H1 (cell line): ENCODE results near the gene PEAK1. TPM values are rescaled to one million over a fixed set of nuclear protein-coding genes. Genes with fewer than 3 reads are reported as not detected.

Experiments
- CTCF ChIA-PET: fragments of 300-600 bp; sonication (Branson Sonifier 250); formaldehyde crosslinking; loops from one replicate; lab custom pipeline; 2021; ENCODE audit not compliant: partially characterized antibody; lab: Charles Lee
- POLR2A ChIA-PET: fragments of 300-600 bp; sonication (Branson Sonifier 250); formaldehyde crosslinking; loops from one replicate; lab custom pipeline; 2021; ENCODE audit warnings: inconsistent platforms; ENCODE audit not compliant: partially characterized antibody; lab: Charles Lee
- DNase-seq, 2 experiments: peaks; one replicate each; pipeline versions ENCODE4 v3.0.0 to v3.0.0-alpha.2; 2010 to 2022; ENCODE audit warnings: low spot score in 2 of 2, low read depth in 1 of 2, mixed read lengths in 1 of 2
- FAIRE-seq: peaks from 2 replicates; lab custom pipeline; 2011; peaks lifted over from hg19 to GRCh38; lab: Jason Lieb, UNC
- H2AFZ ChIP-seq: 2 replicates; pipeline ENCODE4 v1.8.1; 2012; ENCODE audit warnings: low read length, inconsistent platforms
- H2AK5ac ChIP-seq: 2 replicates; pipeline ENCODE4 v1.6.1; 2013; ENCODE audit warnings: low read depth, low read length
- H2BK120ac ChIP-seq: replicated peaks from 2 replicates; pipeline ENCODE3; 2013; ENCODE audit warnings: low read depth, low read length, inconsistent platforms
- H2BK12ac ChIP-seq: 2 replicates; pipeline ENCODE4 v1.6.1; 2013; ENCODE audit warnings: low read depth, low read length
- H2BK15ac ChIP-seq: 2 replicates; pipeline ENCODE4 v1.6.1; 2013; ENCODE audit warnings: low read length
- H2BK20ac ChIP-seq: 2 replicates; pipeline ENCODE4 v1.6.1; 2013; ENCODE audit warnings: low read length
- H2BK5ac ChIP-seq: 2 replicates; pipeline ENCODE4 v1.6.1; 2013; ENCODE audit warnings: low read depth, low read length
- H3K14ac ChIP-seq: 2 replicates; pipeline ENCODE4 v1.6.1; 2013; ENCODE audit warnings: inconsistent platforms; ENCODE audit not compliant: insufficient read length
- H3K18ac ChIP-seq: 2 replicates; pipeline ENCODE4 v1.6.1; 2013; ENCODE audit warnings: low read length; ENCODE audit errors: extremely low read depth
- H3K23ac ChIP-seq: 2 replicates; pipeline ENCODE4 v1.6.1; 2013; ENCODE audit warnings: inconsistent platforms; ENCODE audit not compliant: insufficient read length
- H3K23me2 ChIP-seq: 2 replicates; pipeline ENCODE4 v1.6.1; 2013; ENCODE audit warnings: low read depth, low read length
- H3K27ac ChIP-seq: 2 replicates; pipeline ENCODE4 v1.6.1; 2011; ENCODE audit warnings: low read depth, low read length, inconsistent platforms
- H3K27me3 ChIP-seq, 4 experiments: replicated peaks in 1 of 4; 1 replicate in 1 of 4; 2 replicates in 3 of 4; pipeline versions ENCODE4 v1.6.1 to v1.8.1; 2011 to 2013; ENCODE audit warnings: low read length in 3 of 4, mild to moderate bottlenecking in 3 of 4, inconsistent platforms in 2 of 4, mixed read lengths in 2 of 4, moderate library complexity in 1 of 4; ENCODE audit not compliant: control insufficient read depth in 3 of 4, insufficient read depth in 3 of 4; ENCODE audit errors: extremely low read depth in 1 of 4
- H3K36me3 ChIP-seq, 4 experiments: 2 replicates each; pipeline versions ENCODE4 v1.6.1 to v1.8.1; 2011 to 2013; ENCODE audit warnings: mild to moderate bottlenecking in 4 of 4, low read length in 3 of 4, moderate library complexity in 2 of 4, control low read depth in 1 of 4, inconsistent platforms in 1 of 4; ENCODE audit not compliant: insufficient read depth in 4 of 4, control insufficient read depth in 2 of 4
- H3K4ac ChIP-seq: replicated peaks from 2 replicates; pipeline ENCODE3; 2013; ENCODE audit warnings: low read length, low read depth, mixed read lengths, inconsistent platforms; ENCODE audit not compliant: insufficient read length
- H3K4me1 ChIP-seq, 4 experiments: replicated peaks in 1 of 4; 1 replicate in 1 of 4; 2 replicates in 3 of 4; pipeline versions ENCODE4 v1.6.1 to v1.8.1; 2011 to 2013; ENCODE audit warnings: low read length in 3 of 4, inconsistent platforms in 2 of 4, mixed read lengths in 1 of 4; ENCODE audit not compliant: insufficient read depth in 4 of 4, control insufficient read depth in 3 of 4
- H3K4me2 ChIP-seq, 2 experiments: 2 replicates each; pipeline versions ENCODE4 v1.6.1 to v1.8.1; 2011 to 2013; ENCODE audit warnings: low read depth in 2 of 2, low read length in 2 of 2, control low read depth in 1 of 2, inconsistent platforms in 1 of 2, mild to moderate bottlenecking in 1 of 2; ENCODE audit not compliant: insufficient read depth in 1 of 2
- H3K4me3 ChIP-seq, 4 experiments: fragments of 200-600, 300-600 bp in 1 of 4; sonication (generic), shearing (Covaris generic), sonication (Bioruptor Twin) in 1 of 4; 2 replicates each; pipeline versions ENCODE4 v1.5.1 to v1.8.1; 2011 to 2016; ENCODE audit warnings: low read length in 4 of 4, low read depth in 3 of 4, control low read depth in 2 of 4, inconsistent platforms in 2 of 4, mild to moderate bottlenecking in 2 of 4, mixed read lengths in 1 of 4, moderate library complexity in 1 of 4; ENCODE audit not compliant: insufficient read depth in 2 of 4; ENCODE audit errors: extremely low read depth in 1 of 4
- H3K56ac ChIP-seq: replicated peaks from 2 replicates; pipeline ENCODE3; 2013; ENCODE audit warnings: low read depth, mild to moderate bottlenecking, mixed read lengths, low read length, inconsistent platforms; ENCODE audit not compliant: insufficient read length
- H3K79me1 ChIP-seq: 2 replicates; pipeline ENCODE4 v1.6.1; 2013; ENCODE audit warnings: low read depth, low read length, control low read depth
- H3K79me2 ChIP-seq, 2 experiments: 2 replicates each; pipeline versions ENCODE4 v1.6.1 to v1.8.1; 2012 to 2013; ENCODE audit warnings: low read length in 2 of 2, mild to moderate bottlenecking in 2 of 2, inconsistent platforms in 1 of 2; ENCODE audit not compliant: insufficient read depth in 2 of 2, control insufficient read depth in 1 of 2
- H3K9ac ChIP-seq, 4 experiments: replicated peaks in 1 of 4; 1 replicate in 1 of 4; 2 replicates in 3 of 4; pipeline versions ENCODE4 v1.6.1 to v1.8.1; 2011 to 2013; ENCODE audit warnings: low read depth in 3 of 4, low read length in 3 of 4, control low read depth in 2 of 4, mild to moderate bottlenecking in 2 of 4, moderate library complexity in 2 of 4, inconsistent platforms in 1 of 4; ENCODE audit errors: extremely low read depth in 1 of 4
- H3K9me3 ChIP-seq, 2 experiments: 2 replicates each; pipeline versions ENCODE4 v1.6.1 to v1.8.1; 2012 to 2013; ENCODE audit warnings: mild to moderate bottlenecking in 2 of 2, moderate library complexity in 2 of 2, control low read depth in 1 of 2, inconsistent platforms in 1 of 2, low read depth in 1 of 2, low read length in 1 of 2, mixed read lengths in 1 of 2; ENCODE audit not compliant: insufficient read depth in 2 of 2
- H4K20me1 ChIP-seq, 2 experiments: replicated peaks in 1 of 2; 2 replicates each; pipeline versions ENCODE3 to v1.8.1; 2011 to 2013; ENCODE audit warnings: inconsistent platforms in 2 of 2, low read length in 2 of 2, mild to moderate bottlenecking in 1 of 2; ENCODE audit not compliant: insufficient read depth in 2 of 2, control insufficient read depth in 1 of 2
- H4K5ac ChIP-seq: 2 replicates; pipeline ENCODE4 v1.6.1; 2013; ENCODE audit warnings: low read length, low read depth, mixed read lengths, inconsistent platforms; ENCODE audit not compliant: insufficient read length
- H4K8ac ChIP-seq: 2 replicates; pipeline ENCODE4 v1.8.0; 2013; ENCODE audit warnings: mild to moderate bottlenecking, moderate library complexity, low read length, inconsistent platforms; ENCODE audit not compliant: insufficient read depth; ENCODE audit errors: extremely low read depth
- H4K91ac ChIP-seq: replicated peaks from 2 replicates; pipeline ENCODE3; 2013; ENCODE audit warnings: low read length, mixed read lengths, inconsistent platforms; ENCODE audit not compliant: insufficient read length
- CBX8 ChIP-seq: fragments of 300-800, 300-1000 bp; sonication (generic); IDR thresholded peaks from 2 replicates; pipeline ENCODE4 v1.7.1; 2016; ENCODE audit warnings: low read depth, low read length, borderline replicate concordance
- CHD2 ChIP-seq: IDR thresholded peaks from 2 replicates; pipeline ENCODE4 v1.6.1; 2012; ENCODE audit warnings: low read length, improper control_type of control experiment
- GTF2F1 ChIP-seq: IDR thresholded peaks from 2 replicates; pipeline ENCODE4 v1.6.1; 2012; ENCODE audit warnings: low read depth, low read length, improper control_type of control experiment, borderline replicate concordance
- POLR2AphosphoS5 ChIP-seq: IDR thresholded peaks from 2 replicates; pipeline ENCODE4 v1.6.1; 2011; ENCODE audit warnings: low read depth, low read length
- SIRT6 ChIP-seq: IDR thresholded peaks from one replicate; pipeline ENCODE4 v1.7.1; 2012; ENCODE audit warnings: low read length, inconsistent platforms
- SIX5 ChIP-seq: IDR thresholded peaks from 2 replicates; pipeline ENCODE4 v1.6.1; 2011; ENCODE audit warnings: mild to moderate bottlenecking, low read depth, low read length
- SRF ChIP-seq: IDR thresholded peaks from 2 replicates; pipeline ENCODE4 v1.6.1; 2011; ENCODE audit warnings: mild to moderate bottlenecking, low read depth, low read length, moderate library complexity
- TAF1 ChIP-seq: IDR thresholded peaks from 2 replicates; pipeline ENCODE4 v1.6.1; 2011; ENCODE audit warnings: mild to moderate bottlenecking, low read depth, low read length
- WGBS, 2 experiments: shearing (Covaris generic) in 1 of 2; methylation state at CpG; one replicate each; pipeline versions ENCODE4 v1.1.6 to v1.1.7; 2013 to 2015; ENCODE audit warnings: low lambda C conversion rate in 2 of 2, mixed read lengths in 2 of 2, inconsistent platforms in 1 of 2, low coverage in 1 of 2, missing lambda C conversion rate in 1 of 2; ENCODE audit not compliant: insufficient replicate concordance in 2 of 2, insufficient coverage in 1 of 2, insufficient read length in 1 of 2; ENCODE audit errors: extremely low coverage in 1 of 2, missing lambda C conversion rate in 1 of 2; 5-methylcytosine and 5-hydroxymethylcytosine counted together
- polyA plus RNA-seq, 7 experiments: library from polyadenylated mRNA; depleted of rRNA in 3 of 7; stranded (reverse) in 5 of 7; unstranded in 2 of 7; fragments of >200 nt in 5 of 7; fragments of 200-250 nt in 2 of 7; gene quantifications; 1 replicate in 5 of 7; 2 replicates in 1 of 7; 4 replicates in 1 of 7; pipeline versions ENCODE4 v1.2.1 to v1.2.3, GENCODE V29; 2011 to 2013; ENCODE audit warnings: missing spikeins in 2 of 7, mixed read lengths in 2 of 7
- total RNA-seq: library from RNA; stranded (reverse); fragmentation: NEBNext Ultra II Directional; extraction: Animal tissue kit (Norgen Biotek cat#: 25700); gene quantifications from 2 replicates; pipeline ENCODE4 v1.2.1, GENCODE V29; 2021

PEAK1 gene
- total and polyA plus RNA-seq, 2 of the 8 experiments (the other 6 are each of a cell fraction or from before 2014, with no cell fraction given): 8.8 to 44.8 TPM

GRCh38 chr15:77375133-77375532, 44.8 kb downstream of the PEAK1 start:
- Histone ChIP-seq H3K79me2 (peaks cover 0 to 58% of the 10 kb centered on the region in 2 experiments; a peak in 2 of 4 replicates), H3K79me1 (no peaks in the 10 kb centered on the region), H4K20me1 (no peaks in the 10 kb centered on the region), H2AFZ (no peak overlapping the region), H2AK5ac (no peak overlapping the region), H2BK120ac (no peak overlapping the region), H3K9me3 (no peaks in the 10 kb centered on the region), H4K91ac (no peak overlapping the region), H3K4me1 (peaks cover 0 to 3% (median under 1%) of the 10 kb centered on the region in 4 experiments; a peak in 1 of 7 replicates), H2BK12ac (no peak overlapping the region), H3K4me3 (no peak overlapping the region), H3K9ac (no peak overlapping the region), H3K14ac (no peak overlapping the region), H2BK15ac (no peak overlapping the region), H2BK20ac (no peak overlapping the region), H2BK5ac (no peak overlapping the region), H3K27ac (no peak overlapping the region), H3K18ac (no peak overlapping the region), H3K56ac (no peak overlapping the region), H3K23me2 (no peaks in the 10 kb centered on the region), H3K4me2 (no peak overlapping the region), H4K5ac (no peak overlapping the region), H3K23ac (no peak overlapping the region), H3K27me3 (no peaks in the 10 kb centered on the region), H3K4ac (no peak overlapping the region), H3K36me3 (no peaks in the 10 kb centered on the region), H4K8ac (no peak overlapping the region)
- 90% methylated on average over 1 of the region's 1 CpG; no CpG with 5 or more reads in 1 of the 2 experiments for WGBS, 2 experiments
- no peak for DNase-seq
- FAIRE-seq: no peak
- POLR2A ChIA-PET: interaction anchor here (0.9 to 1.1 kb wide), 2 partner anchors 11 to 159 kb away, joined by 3 to 4 read pairs; no protein-coding TSS in a partner anchor
- CTCF ChIA-PET: interaction anchor here (1.2 to 1.5 kb wide), 2 partner anchors 47 to 168 kb away, joined by 4 read pairs; no protein-coding TSS in a partner anchor
- no peak for TF ChIP-seq TAF1
- TF ChIP-seq SRF: no peak
- TF ChIP-seq CBX8: no peak
- no peak for TF ChIP-seq SIX5
- TF ChIP-seq CHD2: no peak
- TF ChIP-seq GTF2F1: no peak
- no peak for TF ChIP-seq SIRT6
- TF ChIP-seq POLR2AphosphoS5: no peak
